Lower leg skin (tissue), 3 donors: Measurements from ENCODE around the gene TMEM147.

Source experiments
- CTCF ChIP-seq, 3 donors: fragments of 450-650 bp; IDR thresholded peaks; one replicate each; pipeline ENCODE4 v1.5.1; 2016; ENCODE audit warnings: antibody characterized with exemption in 3 of 3, mild to moderate bottlenecking in 3 of 3, moderate library complexity in 2 of 3
- POLR2A ChIP-seq, 2 donors: fragments of 450-650 bp; IDR thresholded peaks; one replicate each; pipeline ENCODE4 v1.6.1; 2016 to 2017; ENCODE audit warnings: antibody characterized with exemption in 2 of 2, mild to moderate bottlenecking in 1 of 2, moderate library complexity in 1 of 2

GRCh38 chr19:35502751-35503150 lies 42.7 kb upstream of the TMEM147 start:
- TF ChIP-seq CTCF (IDR thresholded peaks at IDR 0.05) (no peak), POLR2A (IDR thresholded peaks at IDR 0.05) (no peak)
